BE2C (cell line): ENCODE results near the gene STOX2.
"Not testable (repeated sequence)": the region's sequence is repeated elsewhere in the genome, so short reads cannot be mapped to it uniquely, and the experiment has no call there.

Source experiments
- DNase-seq: peaks from one replicate; pipeline ENCODE4 v3.0.0-alpha.2; 2020
- H3K27me3 ChIP-seq: fragments of 250-450 bp; sonication (Bioruptor Pico); 2 replicates; pipeline ENCODE4 v1.5.1; 2020; ENCODE audit warnings: mild to moderate bottlenecking
- H3K36me3 ChIP-seq: fragments of 250-450 bp; sonication (Bioruptor Pico); 2 replicates; pipeline ENCODE4 v1.5.1; 2020; ENCODE audit warnings: mild to moderate bottlenecking
- H3K4me1 ChIP-seq: fragments of 250-450 bp; sonication (Bioruptor Pico); 2 replicates; pipeline ENCODE4 v1.5.1; 2020
- H3K4me3 ChIP-seq: 2 replicates; pipeline ENCODE4 v1.5.1; 2011; ENCODE audit warnings: low read depth, low read length
- H3K9me3 ChIP-seq: fragments of 250-450 bp; sonication (Bioruptor Pico); 2 replicates; pipeline ENCODE4 v1.5.1; 2020
- TF ChIP-seq, protein P1 (sequence below): IDR thresholded peaks from 2 replicates; pipeline ENCODE4 v1.5.1; 2012; ENCODE audit warnings: mild to moderate bottlenecking, low read depth, low read length

The STOX2 gene

DNA sequence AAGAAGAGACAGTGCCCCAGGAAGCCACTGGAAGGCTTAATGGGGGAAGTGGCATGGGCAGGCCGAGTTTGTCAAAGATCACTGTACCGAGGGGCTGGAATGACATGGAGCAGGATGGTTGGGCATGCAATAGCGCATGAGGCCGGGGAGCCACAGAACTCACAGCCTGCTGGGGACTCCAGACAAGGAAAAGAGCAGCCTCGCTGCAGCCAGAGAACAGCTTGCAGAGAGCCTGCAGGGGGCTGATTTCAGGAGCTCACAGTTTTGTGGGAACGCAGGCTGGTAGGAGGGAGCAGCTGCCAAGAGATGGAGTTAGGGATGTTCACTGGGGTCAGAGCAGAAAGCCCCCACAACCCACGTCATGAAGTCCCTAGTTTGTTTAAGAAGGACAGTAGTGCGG is 45.4 kb downstream of the STOX2 start:
- TF ChIP-seq, protein P1, sequence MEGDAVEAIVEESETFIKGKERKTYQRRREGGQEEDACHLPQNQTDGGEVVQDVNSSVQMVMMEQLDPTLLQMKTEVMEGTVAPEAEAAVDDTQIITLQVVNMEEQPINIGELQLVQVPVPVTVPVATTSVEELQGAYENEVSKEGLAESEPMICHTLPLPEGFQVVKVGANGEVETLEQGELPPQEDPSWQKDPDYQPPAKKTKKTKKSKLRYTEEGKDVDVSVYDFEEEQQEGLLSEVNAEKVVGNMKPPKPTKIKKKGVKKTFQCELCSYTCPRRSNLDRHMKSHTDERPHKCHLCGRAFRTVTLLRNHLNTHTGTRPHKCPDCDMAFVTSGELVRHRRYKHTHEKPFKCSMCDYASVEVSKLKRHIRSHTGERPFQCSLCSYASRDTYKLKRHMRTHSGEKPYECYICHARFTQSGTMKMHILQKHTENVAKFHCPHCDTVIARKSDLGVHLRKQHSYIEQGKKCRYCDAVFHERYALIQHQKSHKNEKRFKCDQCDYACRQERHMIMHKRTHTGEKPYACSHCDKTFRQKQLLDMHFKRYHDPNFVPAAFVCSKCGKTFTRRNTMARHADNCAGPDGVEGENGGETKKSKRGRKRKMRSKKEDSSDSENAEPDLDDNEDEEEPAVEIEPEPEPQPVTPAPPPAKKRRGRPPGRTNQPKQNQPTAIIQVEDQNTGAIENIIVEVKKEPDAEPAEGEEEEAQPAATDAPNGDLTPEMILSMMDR, result no peak

DNA sequence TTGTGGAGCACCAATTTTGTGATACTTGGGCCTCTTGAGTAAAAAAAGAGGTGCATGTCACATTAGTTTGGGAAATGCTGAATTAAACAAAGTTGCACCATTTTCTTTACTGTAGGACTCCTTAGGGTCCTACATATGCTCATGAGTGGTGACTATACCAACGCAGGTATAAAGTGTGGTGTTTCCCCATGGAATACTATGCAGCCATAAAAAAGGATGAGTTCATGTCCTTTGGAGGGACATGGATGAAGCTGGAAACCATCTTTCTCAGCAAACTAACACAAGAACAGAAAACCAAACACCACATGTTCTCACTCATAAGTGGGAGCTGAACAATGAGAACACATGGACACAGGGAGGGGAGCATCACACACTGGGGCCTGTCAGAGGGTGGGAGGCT is 47.5 kb downstream of the STOX2 start:
- H3K27me3 ChIP-seq, H3K4me3 ChIP-seq, H3K36me3 ChIP-seq, H3K4me1 ChIP-seq, DNase-seq, H3K9me3 ChIP-seq: not testable (repeated sequence)

More for the DNA sequence above, 45.4 kb downstream of the STOX2 start:
- Histone ChIP-seq H3K9me3 (no peaks in the 10 kb centered on the region), H3K36me3 (0 out of 2 replicates have a peak, but pooled peaks cover 2% of the 10 kb centered on the region), H3K4me3 (no peak overlapping the region), H3K4me1 (peaks cover 7% of the 10 kb centered on the region), H3K27me3 (no peaks in the 10 kb centered on the region)
- DNase-seq, result no peak

DNA sequence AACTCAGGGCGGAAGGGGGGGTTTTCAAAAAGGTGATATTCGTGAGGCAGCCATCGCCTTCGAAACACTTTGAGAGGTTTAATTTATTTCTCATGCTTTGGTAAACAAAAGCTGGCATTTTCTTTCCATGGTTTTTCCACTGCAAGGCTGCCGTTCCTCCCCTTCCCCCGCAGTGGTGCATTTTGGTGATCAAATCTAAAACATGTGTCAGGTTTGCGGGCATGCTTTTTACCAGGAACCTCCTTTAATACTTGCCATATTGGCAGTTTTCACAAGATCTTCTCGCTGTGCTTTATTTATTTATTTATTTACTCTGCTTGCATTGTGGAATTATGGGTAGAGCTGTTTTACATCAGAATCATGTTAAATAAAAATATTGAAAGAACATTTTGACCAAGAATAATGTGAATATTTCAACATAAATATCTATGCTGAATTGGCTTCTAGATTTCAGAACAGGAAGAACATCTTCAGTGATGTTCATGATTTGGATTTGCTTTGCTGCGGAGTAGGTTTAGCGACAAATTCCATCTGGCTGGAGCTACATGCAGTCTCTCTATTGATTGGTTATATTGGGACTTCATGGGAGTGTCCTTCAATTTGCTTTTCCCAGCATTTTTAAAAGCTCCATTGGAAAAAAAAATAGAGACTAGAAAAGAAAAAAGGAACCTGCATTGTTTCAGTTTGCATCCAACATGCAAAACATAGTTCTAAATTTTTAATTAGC is 54.4 kb downstream of the STOX2 start:
- no peak for DNase-seq
- TF ChIP-seq, protein P1, result no peak
- no peaks in the 10 kb centered on the region for H3K9me3 ChIP-seq
- no peaks in the 10 kb centered on the region for H3K36me3 ChIP-seq
- H3K4me3 ChIP-seq, result peak overlapping the region; percentile 70
- H3K4me1 ChIP-seq, result peaks cover 13% of the 10 kb centered on the region
- H3K27me3 ChIP-seq, result no peaks in the 10 kb centered on the region

GRCh38 chr4:183960046-183960420 is 54.9 kb downstream of the STOX2 start:
- Histone ChIP-seq H3K36me3 (no peaks in the 10 kb centered on the region), H3K27me3 (no peaks in the 10 kb centered on the region), H3K4me3 (peak overlapping the region; percentile 70), H3K4me1 (peaks cover 13% of the 10 kb centered on the region), H3K9me3 (no peaks in the 10 kb centered on the region)
- DNase-seq, result peak; percentile 88
- TF ChIP-seq, protein P1, result no peak

DNA sequence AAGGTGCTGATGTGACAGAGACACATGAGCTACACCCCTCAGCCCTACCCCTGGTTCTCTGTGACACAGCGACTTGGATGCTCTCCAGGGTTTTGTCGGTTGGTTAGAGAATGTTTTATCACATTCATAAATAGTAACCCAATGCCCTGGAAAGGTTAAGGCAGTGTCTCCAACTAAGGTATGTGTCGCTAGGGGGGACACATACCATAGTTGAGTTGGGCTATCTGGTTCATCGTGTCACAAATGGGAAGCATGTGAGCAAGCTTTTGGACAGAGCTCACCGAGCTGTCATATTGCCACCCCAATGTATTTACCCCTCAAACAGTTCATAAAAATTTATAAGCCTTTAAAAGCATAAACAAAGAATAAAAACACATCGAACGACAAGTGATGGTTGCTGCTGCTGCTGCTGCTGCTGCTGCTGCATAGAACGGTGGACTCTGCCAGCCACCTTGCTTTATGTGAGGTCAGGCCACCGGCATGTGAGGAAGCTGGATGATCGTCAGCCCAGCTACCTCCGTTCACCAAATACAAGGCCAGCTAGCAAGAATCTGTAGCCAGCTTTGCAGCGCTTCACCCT is 55.9 kb downstream of the STOX2 start:
- Histone ChIP-seq H3K4me3 (peak overlapping the region; percentile 70), H3K36me3 (no peaks in the 10 kb centered on the region), H3K4me1 (peaks cover 13% of the 10 kb centered on the region), H3K9me3 (no peaks in the 10 kb centered on the region), H3K27me3 (no peaks in the 10 kb centered on the region)
- DNase-seq, result peak; percentile 28
- TF ChIP-seq, protein P1, result no peak

GRCh38 chr4:183961795-183962194 is 56.7 kb downstream of the STOX2 start:
- TF ChIP-seq, protein P1, result no peak

More at GRCh38 chr4:183961795-183962194, 56.7 kb downstream of the STOX2 start:
- no peak overlapping the region for H3K4me3 ChIP-seq
- H3K27me3 ChIP-seq, result no peaks in the 10 kb centered on the region
- no peaks in the 10 kb centered on the region for H3K36me3 ChIP-seq
- H3K9me3 ChIP-seq, result no peaks in the 10 kb centered on the region
- no peak for DNase-seq
- H3K4me1 ChIP-seq, result peaks cover 13% of the 10 kb centered on the region
